ENCODE measurements around the gene CELSR1. TPM values are rescaled to one million over a fixed set of nuclear protein-coding genes. Genes with fewer than 3 reads are reported as not detected.

The CELSR1 gene
- total RNA-seq, 1 donor from 2014 or later = 7.6 TPM

DNA sequence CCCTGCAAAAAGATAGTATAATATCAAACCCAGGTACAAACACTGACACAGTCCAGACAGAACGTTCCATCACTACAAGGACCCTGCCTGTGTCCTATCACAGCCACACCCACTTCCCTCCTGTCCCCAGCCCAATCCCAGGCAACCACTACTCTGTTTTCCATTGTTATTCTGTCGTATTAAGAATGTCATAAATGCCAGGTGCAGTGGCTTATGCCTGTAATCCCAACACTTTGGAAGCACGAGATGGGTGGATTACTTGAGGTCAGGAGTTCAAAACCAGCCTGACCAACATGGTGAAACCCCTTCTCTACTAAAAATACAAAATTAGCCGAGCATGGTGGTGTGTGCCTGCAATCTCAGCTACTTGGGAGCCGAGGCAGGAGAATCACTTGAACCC is 112.9 kb downstream of the CELSR1 start:
- intact Hi-C loops (cut with DNase I) = no loop called here
- no peak for ATAC-seq (ENCODE audit: poor library complexity)
- no peak for DNase-seq

- intact Hi-C loops (cut with DNase I) = no loop called here
- peak; percentile 71 for DNase-seq
- ATAC-seq (ENCODE audit: poor library complexity) = peak; percentile 70
Measured at GRCh38 chr22:46422896-46423295, 114.5 kb downstream of the CELSR1 start.

DNA sequence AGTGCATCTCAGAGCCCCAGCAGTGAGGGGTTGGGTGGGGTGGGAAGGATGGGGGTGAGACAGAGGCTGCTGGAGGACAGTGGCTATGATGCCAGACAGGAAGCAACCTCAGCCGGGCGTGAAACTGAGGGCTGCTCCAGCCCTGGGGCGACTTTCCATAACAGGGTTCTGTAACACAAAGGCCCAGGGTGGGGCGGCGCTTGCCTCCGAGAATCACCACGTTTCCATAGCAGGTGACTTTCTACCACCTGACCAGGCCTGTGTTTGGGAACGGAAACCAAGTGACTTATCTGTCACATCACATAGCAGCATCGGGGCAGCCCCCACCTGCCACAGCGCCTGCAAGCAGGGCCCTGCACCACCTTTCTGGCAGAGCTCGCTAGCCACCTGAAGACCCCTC is 116.2 kb downstream of the CELSR1 start:
- DNase-seq = no peak
- intact Hi-C loops (cut with DNase I) = no loop called here

GRCh38 chr22:46419754-46420571 is 117.5 kb downstream of the CELSR1 start:
- DNase-seq = no peak
- intact Hi-C loops (cut with DNase I) = no loop called here
- ATAC-seq (ENCODE audit: poor library complexity) = no peak

More for the DNA sequence above, 116.2 kb downstream of the CELSR1 start:
- ATAC-seq (ENCODE audit: poor library complexity) = no peak

GRCh38 chr22:46418827-46419226 is 118.6 kb downstream of the CELSR1 start:
- ATAC-seq (ENCODE audit: poor library complexity) (peak; percentile 58), DNase-seq (no peak)
- intact Hi-C loops (cut with DNase I) = no loop called here

GRCh38 chr22:46417769-46418168 is 119.7 kb downstream of the CELSR1 start:
- intact Hi-C loops (cut with DNase I) = no loop called here
- peak; percentile 91 for ATAC-seq (ENCODE audit: poor library complexity)
- no peak for DNase-seq

GRCh38 chr22:46416891-46417580 is 120.4 kb downstream of the CELSR1 start:
- intact Hi-C loops (cut with DNase I) = no loop called here
- DNase-seq = no peak
- ATAC-seq (ENCODE audit: poor library complexity) = peak; percentile 23

- DNase-seq (no peak), ATAC-seq (ENCODE audit: poor library complexity) (no peak)
- intact Hi-C loops (cut with DNase I) = no loop called here
Measured at GRCh38 chr22:46416520-46416871, 120.9 kb downstream of the CELSR1 start.

DNA sequence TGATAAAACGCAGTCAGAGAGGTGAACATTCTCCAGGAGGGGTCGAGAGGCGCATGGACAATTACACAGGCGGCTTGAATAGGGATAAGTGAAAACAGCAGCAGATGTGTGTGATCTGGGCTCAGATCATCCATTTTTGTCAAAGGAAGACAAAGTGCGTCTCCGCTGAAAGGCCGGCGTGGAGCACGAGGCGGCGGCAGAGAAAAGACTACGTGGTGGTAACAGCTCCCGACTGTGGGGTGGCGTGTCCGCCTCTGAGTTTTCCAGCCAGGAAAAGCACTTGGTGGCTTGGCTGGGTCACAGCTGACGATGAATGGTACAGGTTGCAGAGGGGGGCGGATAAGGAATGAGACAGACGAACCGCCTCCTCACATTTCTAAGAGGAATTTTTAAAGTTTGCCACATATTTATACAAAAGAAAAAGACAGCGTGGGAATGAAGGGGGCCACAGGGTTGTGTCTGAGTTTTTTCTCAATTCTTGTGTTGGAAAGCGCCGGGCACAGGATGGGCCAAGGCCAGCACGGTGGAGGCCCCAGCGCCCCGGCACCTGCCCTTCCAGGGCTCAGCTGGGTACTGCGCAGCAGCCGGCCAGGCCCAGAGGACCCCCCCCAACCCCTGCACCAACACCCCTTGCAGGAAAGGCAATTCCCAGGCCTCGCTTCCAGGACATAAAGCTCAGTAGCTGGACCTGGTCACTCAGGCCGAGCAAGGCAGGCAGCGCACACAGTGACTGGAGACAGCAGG is 121.5 kb downstream of the CELSR1 start:
- no peak for ATAC-seq (ENCODE audit: poor library complexity)
- DNase-seq = no peak
- intact Hi-C loops (cut with DNase I) = no loop called here

DNA sequence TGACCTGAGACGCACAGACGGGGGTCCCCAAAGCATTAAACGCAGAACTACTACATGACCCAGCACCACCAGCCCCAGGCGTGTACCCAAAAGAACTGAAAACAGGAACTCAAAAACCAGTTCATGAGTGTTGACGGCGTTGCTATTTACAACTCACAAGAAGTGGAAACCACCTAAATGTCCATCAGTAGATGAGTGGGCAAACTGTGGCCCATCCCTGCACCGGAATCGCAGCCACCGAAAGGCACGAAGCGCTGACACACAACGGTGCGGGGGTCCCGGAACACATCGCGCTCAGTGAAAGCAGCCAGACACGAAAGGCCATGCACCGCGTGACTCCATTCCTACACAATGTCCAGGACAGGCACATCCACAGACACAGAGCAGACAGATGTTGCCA is 122.7 kb downstream of the CELSR1 start:
- ATAC-seq (ENCODE audit: poor library complexity) = no peak
- intact Hi-C loops (cut with DNase I) = no loop called here
- no peak for DNase-seq

GRCh38 chr22:46413725-46414379 is 123.6 kb downstream of the CELSR1 start:
- intact Hi-C loops (cut with DNase I) = no loop called here
- DNase-seq (no peak), ATAC-seq (ENCODE audit: poor library complexity) (no peak)

- DNase-seq (no peak), ATAC-seq (ENCODE audit: poor library complexity) (no peak)
- intact Hi-C loops (cut with DNase I) = no loop called here
Measured at GRCh38 chr22:46411347-46411746, 126.1 kb downstream of the CELSR1 start.

DNA sequence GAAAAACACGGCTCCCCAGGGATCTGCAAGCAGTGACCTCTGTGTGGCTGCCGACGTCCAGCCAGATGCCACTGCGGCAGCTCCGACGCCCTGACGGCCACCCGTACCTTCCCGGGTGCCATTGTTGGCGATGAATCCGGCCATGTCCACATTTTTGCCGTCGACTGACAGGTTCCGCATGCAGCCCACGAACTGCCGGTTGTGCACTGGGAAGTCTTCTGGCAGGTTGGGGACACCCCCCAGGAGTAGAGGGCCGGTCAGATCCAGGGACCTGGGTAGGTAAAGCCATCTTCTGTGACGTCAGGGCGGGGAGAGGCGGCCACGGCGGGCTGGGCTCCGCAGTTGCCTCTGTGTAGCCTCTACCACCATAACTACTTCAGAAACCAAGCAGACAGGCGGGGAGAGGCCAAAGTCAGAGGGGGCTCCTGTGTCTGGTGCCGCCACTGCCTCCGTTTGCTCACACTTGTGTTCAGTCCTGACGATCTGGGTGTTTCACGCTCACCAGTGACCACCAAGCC is 127.1 kb downstream of the CELSR1 start:
- intact Hi-C loops (cut with DNase I) = no loop called here
- ATAC-seq (ENCODE audit: poor library complexity) (no peak), DNase-seq (no peak)

DNA sequence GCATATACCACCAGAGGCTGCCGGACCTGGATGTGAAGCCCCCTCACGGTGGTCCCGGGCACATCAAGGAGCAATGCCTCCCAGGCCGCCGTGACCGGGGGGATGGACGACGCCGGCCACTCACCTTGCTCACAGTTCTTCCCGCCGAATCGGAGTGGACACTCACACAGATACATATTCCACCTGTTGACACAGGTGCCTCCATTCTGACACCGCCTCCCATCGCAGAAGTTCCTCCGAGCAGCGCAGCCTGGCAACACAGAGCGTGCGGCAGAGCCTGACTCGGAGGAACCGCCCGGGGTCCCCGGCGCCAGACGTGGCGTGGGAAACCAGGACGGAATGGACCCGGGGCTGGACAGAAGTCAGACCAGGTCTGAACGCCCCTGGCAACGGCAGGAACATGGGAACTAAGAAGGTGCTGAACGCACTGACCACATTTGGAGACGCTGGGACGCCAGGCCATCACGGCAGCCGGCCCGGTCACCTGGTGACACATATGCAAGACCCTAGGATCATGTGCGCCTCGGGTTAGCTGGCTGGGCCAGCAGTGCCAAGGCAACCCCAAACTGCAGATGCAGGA is 127.7 kb downstream of the CELSR1 start:
- intact Hi-C loops (cut with DNase I) = no loop called here
- DNase-seq (no peak), ATAC-seq (ENCODE audit: poor library complexity) (no peak)

DNA sequence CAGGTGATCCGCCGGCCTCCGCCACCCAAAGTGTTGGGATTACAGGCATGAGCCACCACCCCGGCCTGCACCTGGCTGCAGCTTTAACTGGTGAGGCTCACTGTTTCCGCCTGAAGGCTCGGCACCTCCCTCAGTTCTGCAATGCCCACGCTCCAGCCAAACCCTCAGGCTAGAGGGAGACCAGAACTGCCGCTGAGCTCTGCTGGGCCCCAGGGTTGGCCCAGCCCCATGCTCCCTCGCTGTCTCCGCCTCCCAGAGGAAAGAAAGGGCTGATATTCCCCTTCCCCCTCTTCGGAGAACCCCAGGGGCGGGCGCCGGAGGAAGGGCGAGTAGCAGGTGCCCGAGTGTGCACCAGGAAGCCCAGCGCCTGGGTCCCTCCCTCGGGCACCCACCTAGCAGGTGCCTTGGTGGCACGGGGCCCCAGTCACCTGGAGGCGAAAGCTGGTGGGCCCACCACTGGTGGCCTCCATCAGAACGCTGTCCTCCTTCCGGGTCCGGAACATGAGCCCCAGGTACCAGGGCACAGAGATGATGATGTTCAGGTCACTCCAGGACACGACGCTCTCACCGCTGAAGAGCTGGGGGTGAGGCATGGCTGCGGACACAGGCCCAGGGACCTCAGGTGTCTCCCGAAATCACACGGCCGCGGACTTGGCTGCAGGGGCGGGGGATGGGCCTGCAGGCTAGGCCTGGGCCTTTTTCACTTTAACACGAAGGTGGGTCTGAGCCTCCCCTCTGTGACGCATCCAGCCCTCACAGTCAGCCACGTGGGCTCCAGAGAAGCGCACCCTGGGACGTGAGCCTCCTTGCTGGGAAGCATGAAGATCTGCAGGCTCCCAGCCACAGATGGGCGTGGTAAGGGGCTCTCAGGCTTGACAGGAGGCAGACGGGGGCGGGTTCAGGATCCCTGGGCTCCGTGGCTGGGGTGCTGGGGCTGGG is 128.6 kb downstream of the CELSR1 start:
- intact Hi-C loops (cut with DNase I) = no loop called here
- DNase-seq (no peak), ATAC-seq (ENCODE audit: poor library complexity) (no peak)

- intact Hi-C loops (cut with DNase I) = no loop called here
- ATAC-seq (ENCODE audit: poor library complexity) = no peak
- no peak for DNase-seq
Measured at GRCh38 chr22:46407748-46408147, 129.7 kb downstream of the CELSR1 start.

DNA sequence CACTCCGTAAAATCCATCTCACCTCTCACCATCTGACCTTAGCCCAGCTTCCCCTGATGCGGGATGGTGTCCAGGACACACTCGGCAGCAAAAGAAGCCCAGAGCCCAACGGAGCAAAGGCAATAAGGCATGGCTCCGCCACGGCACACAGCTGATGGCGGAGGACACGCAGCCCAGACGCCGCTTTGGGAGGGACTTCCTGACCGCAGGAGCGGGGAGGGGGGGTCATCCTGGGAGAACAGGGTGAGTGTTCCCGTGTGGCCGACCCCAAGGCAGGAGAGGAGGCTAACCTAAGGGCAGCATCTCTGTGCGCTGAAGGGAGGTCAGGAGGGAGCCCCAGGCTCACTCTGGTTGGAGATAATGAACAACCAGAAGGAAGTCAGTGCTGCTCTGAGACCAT is 130.6 kb downstream of the CELSR1 start:
- intact Hi-C loops (cut with DNase I) = no loop called here
- peak; percentile 19 for ATAC-seq (ENCODE audit: poor library complexity)
- no peak for DNase-seq

DNA sequence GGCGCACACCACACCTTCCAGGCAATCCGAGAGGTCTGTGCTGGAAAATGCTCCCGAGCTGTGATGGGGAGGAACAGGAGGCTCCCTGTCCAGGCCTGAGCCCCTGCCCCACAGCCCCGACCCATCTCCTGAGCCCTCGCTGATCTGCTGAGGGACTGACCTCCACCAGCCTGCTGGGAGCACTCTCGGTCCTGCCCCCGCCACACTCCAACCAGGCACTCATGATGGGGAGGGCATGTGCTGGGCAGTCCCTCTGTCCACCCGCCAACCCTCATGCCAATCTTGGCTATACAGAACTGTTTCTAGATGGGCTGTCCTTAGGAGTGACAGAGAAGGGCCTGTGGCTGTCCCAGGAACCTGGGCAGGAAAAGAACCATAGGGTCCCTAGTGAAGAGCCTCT is 131.1 kb downstream of the CELSR1 start:
- DNase-seq (peak; percentile 58), ATAC-seq (ENCODE audit: poor library complexity) (peak; percentile 90)
- intact Hi-C loops (cut with DNase I) = no loop called here
